Neutrophil (primary cell): ENCODE results near the gene ELMOD1.

ENCODE experiments used
- H3K27ac ChIP-seq: fragments of 200-600 bp; sonication (generic); 2 replicates; pipeline ENCODE4 v1.5.1; 2016; ENCODE audit warnings: mild to moderate bottlenecking, moderate library complexity
- H3K27me3 ChIP-seq: fragments of 200-600 bp; sonication (generic); 2 replicates; pipeline ENCODE4 v1.6.0; 2016; ENCODE audit warnings: mild to moderate bottlenecking
- H3K36me3 ChIP-seq: fragments of 200-600 bp; sonication (generic); 2 replicates; pipeline ENCODE4 v1.5.1; 2017
- H3K4me1 ChIP-seq, 2 experiments: fragments of 200-600 bp in 1 of 2; sonication (generic) in 1 of 2; 1 replicate in 1 of 2; 2 replicates in 1 of 2; pipeline versions ENCODE4 v1.5.1 to v1.6.1; 2013 to 2016; ENCODE audit warnings: low read depth in 1 of 2, low read length in 1 of 2, mild to moderate bottlenecking in 1 of 2, moderate library complexity in 1 of 2; ENCODE audit not compliant: control insufficient read depth in 1 of 2, insufficient read depth in 1 of 2
- H3K4me3 ChIP-seq, 2 experiments: fragments of 200-600 bp in 1 of 2; sonication (generic) in 1 of 2; 1 replicate in 1 of 2; 2 replicates in 1 of 2; pipeline ENCODE4 v1.5.1; 2013 to 2016; ENCODE audit warnings: low read depth in 1 of 2, low read length in 1 of 2, mild to moderate bottlenecking in 1 of 2, moderate library complexity in 1 of 2
- H3K9me3 ChIP-seq: fragments of 200-600 bp; sonication (generic); 2 replicates; pipeline ENCODE4 v1.5.1; 2016
- CTCF ChIP-seq: fragments of 200-600 bp; sonication (generic); IDR thresholded peaks from 2 replicates; pipeline ENCODE4 v1.5.1; 2016; ENCODE audit warnings: antibody characterized with exemption

ELMOD1 gene

DNA sequence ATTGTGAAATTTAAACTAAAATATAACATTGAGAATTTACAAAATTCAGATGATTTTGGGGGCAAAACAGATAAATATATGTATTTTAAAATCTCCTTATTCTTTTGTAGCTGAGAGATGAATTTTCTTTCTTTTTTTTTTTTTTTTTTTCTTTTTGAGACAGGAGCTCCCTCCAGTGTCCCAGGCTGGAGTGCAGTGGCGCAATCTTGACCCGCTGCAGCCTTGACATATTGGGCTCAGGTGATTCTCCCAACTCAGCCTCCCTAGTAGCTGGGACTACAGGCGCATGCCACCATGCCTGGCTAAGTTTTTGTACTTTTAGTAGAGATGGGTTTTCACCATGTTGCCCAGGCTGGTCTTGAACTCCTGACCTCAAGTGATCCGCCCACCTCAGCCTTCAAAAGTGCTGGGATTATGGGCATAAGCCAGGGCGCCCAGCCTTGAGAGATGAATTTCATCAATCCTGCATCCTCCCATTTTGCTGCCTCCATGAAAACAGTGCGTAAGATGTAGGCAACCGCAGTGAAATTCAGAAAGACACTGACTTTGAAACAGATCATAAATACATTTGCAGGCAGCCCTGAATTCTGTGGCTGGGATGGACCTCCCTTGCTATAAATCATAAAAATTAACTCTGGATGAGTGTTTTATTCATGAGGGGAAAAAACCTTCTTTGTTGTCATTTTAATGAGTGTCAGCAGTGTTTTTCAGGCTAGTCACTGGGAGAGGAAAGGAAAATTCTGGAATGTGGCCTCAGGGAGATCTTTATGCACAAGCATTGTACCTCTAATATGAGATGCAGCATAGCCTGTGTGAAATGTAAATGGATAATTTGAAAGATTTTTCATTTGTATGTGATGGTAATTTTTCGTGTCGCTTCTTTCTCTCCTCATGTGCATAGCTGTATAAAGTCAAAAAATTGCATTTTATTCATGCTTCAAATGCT, 14.4 kb downstream of the ELMOD1 start:
- Histone ChIP-seq H3K4me1 (no peaks in the 10 kb centered on the region), H3K36me3 (no peaks in the 10 kb centered on the region), H3K27me3 (peaks cover 76% of the 10 kb centered on the region), H3K27ac (no peak overlapping the region), H3K4me3 (no peak overlapping the region), H3K9me3 (no peaks in the 10 kb centered on the region)
- TF ChIP-seq CTCF: no peak

DNA sequence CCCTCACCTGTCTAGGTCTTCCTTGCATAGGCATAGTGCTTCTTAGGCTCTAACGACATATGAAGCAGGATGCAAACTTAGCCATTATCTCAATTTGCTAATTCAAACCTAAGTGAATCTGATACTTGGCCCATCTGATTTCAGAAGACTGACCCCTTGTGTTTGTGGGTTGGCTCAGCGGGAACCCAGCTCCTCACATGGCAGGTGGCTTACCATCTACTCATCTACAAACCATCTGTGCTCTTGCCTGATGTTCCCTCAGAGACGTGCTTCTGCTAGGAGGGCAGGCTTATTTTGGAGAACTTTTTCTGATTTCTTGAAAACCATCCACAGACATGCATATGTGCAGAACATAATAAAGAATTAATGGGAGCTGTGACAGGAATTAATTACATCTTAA, 15.2 kb downstream of the ELMOD1 start:
- no peak overlapping the region for H3K4me3 ChIP-seq
- H3K9me3 ChIP-seq: no peaks in the 10 kb centered on the region
- TF ChIP-seq CTCF: no peak
- peaks cover 73% of the 10 kb centered on the region for H3K27me3 ChIP-seq
- no peaks in the 10 kb centered on the region for H3K4me1 ChIP-seq
- H3K27ac ChIP-seq: no peak overlapping the region
- no peaks in the 10 kb centered on the region for H3K36me3 ChIP-seq

GRCh38 chr11:107608809-107609208, 17.9 kb downstream of the ELMOD1 start:
- Histone ChIP-seq H3K4me3 (no peak overlapping the region), H3K4me1 (no peaks in the 10 kb centered on the region), H3K27ac (no peak overlapping the region), H3K36me3 (no peaks in the 10 kb centered on the region), H3K9me3 (no peaks in the 10 kb centered on the region), H3K27me3 (peaks cover 69% of the 10 kb centered on the region)
- no peak for TF ChIP-seq CTCF

DNA sequence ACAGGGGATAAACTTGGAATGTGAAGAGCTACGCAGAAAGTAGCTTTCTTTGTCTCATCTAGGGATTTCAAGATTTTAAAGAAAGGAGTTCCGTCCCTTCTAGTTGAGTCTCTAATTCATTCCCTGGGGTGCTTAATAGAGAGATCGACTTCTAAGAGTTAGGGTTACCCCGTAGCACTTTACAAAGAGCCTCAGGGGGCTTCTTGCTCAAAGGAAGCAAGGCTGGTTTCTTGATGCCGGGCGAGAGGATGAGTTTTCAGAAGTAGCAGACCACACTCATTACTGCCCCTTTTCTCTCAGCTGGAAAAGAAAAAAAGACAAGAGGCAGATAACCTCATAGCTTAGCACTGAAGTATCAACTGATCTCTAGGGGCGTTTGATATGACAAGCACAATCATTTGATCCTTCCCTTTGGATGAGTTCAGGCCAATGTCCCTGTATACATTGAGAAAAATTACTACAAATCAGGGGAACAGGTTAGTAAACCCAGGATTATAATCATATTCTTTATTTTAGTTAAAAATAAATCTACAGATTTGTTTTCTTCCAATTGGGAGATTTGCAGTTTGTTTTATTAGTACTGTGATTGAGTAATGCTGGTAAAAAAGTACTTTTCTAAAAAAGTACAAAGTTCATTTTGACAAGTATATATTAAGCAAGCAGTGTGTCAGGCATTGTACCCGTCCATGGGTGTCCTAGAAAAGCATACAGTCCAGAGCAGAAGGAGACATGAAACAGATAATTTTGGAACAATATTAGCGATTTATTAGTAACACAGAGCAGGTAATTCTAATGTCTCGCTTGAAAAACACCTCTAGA, 18.7 kb downstream of the ELMOD1 start:
- H3K4me1 ChIP-seq: no peaks in the 10 kb centered on the region
- peaks cover 69% of the 10 kb centered on the region for H3K27me3 ChIP-seq
- H3K4me3 ChIP-seq: no peak overlapping the region
- no peaks in the 10 kb centered on the region for H3K9me3 ChIP-seq
- TF ChIP-seq CTCF: no peak
- no peaks in the 10 kb centered on the region for H3K36me3 ChIP-seq
- no peak overlapping the region for H3K27ac ChIP-seq

GRCh38 chr11:107612445-107612844, 21.5 kb downstream of the ELMOD1 start:
- H3K9me3 ChIP-seq: no peaks in the 10 kb centered on the region
- no peaks in the 10 kb centered on the region for H3K36me3 ChIP-seq
- no peak overlapping the region for H3K4me3 ChIP-seq
- no peaks in the 10 kb centered on the region for H3K4me1 ChIP-seq
- H3K27ac ChIP-seq: no peak overlapping the region
- peaks cover 57% of the 10 kb centered on the region for H3K27me3 ChIP-seq
- no peak for TF ChIP-seq CTCF
